Measurements from ENCODE around the gene SIRPB2. TPM values are rescaled to one million over a fixed set of nuclear protein-coding genes. Genes with fewer than 3 reads are reported as not detected.

The SIRPB2 gene
- polyA plus RNA-seq, 1 experiment: not detected

GRCh38 chr20:1489764-1490436 is 1.3 kb downstream of the SIRPB2 start:
- TF ChIP-seq CTCF (IDR thresholded peaks at IDR 0.05; ENCODE audit: low read depth, low read length): no peak
- Histone ChIP-seq H3K27ac (ENCODE audit: low read depth, low read length) (no peak overlapping the region), H3K9me3 (ENCODE audit: control insufficient read depth, insufficient read depth, low read length) (no peaks in the 10 kb centered on the region), H3K27me3 (ENCODE audit: control insufficient read depth, insufficient read depth, low read length) (peaks cover 21% of the 10 kb centered on the region), H3K4me3 (ENCODE audit: low read depth, low read length) (no peak overlapping the region)
- CTCF ChIA-PET: interaction anchor here (3.0 kb wide), 1 partner anchor 13 kb away, joined by 21 read pairs; no protein-coding TSS in a partner anchor
- DNase-seq (ENCODE audit: low read depth, low spot score): no peak
- POLR2A ChIA-PET: interaction anchor here (0.5 kb wide), 1 partner anchor 1025 kb away, joined by 3 read pairs; no protein-coding TSS in a partner anchor

GRCh38 chr20:1489325-1489724 is 1.9 kb downstream of the SIRPB2 start:
- POLR2A ChIA-PET: no interaction called here

GRCh38 chr20:1486566-1486965 is 4.7 kb downstream of the SIRPB2 start:
- no peak overlapping the region for H3K4me3 ChIP-seq (ENCODE audit: low read depth, low read length)
- DNase-seq (ENCODE audit: low read depth, low spot score): no peak
- ChIA-PET CTCF (interaction anchor here (4.0 kb wide), 1 partner anchor 17 kb away, joined by 29 read pairs; no protein-coding TSS in a partner anchor), POLR2A (no interaction called here)
- no peak for TF ChIP-seq CTCF (IDR thresholded peaks at IDR 0.05; ENCODE audit: low read depth, low read length)
- peaks cover 11% of the 10 kb centered on the region for H3K27me3 ChIP-seq (ENCODE audit: control insufficient read depth, insufficient read depth, low read length)
- no peak overlapping the region for H3K27ac ChIP-seq (ENCODE audit: low read depth, low read length)
- H3K9me3 ChIP-seq (ENCODE audit: control insufficient read depth, insufficient read depth, low read length): no peaks in the 10 kb centered on the region

More at GRCh38 chr20:1489325-1489724, 1.9 kb downstream of the SIRPB2 start:
- CTCF ChIA-PET: interaction anchor here (3.0 kb wide), 1 partner anchor 14 kb away, joined by 21 read pairs; no protein-coding TSS in a partner anchor
- Histone ChIP-seq H3K4me3 (ENCODE audit: low read depth, low read length) (no peak overlapping the region), H3K9me3 (ENCODE audit: control insufficient read depth, insufficient read depth, low read length) (no peaks in the 10 kb centered on the region), H3K27me3 (ENCODE audit: control insufficient read depth, insufficient read depth, low read length) (peaks cover 18% of the 10 kb centered on the region), H3K27ac (ENCODE audit: low read depth, low read length) (no peak overlapping the region)
- no peak for TF ChIP-seq CTCF (IDR thresholded peaks at IDR 0.05; ENCODE audit: low read depth, low read length)
- no peak for DNase-seq (ENCODE audit: low read depth, low spot score)

- no peak overlapping the region for H3K4me3 ChIP-seq (ENCODE audit: low read depth, low read length)
- no peak for DNase-seq (ENCODE audit: low read depth, low spot score)
- H3K27ac ChIP-seq (ENCODE audit: low read depth, low read length): no peak overlapping the region
- CTCF ChIA-PET: interaction anchor here (4.0 kb wide), 1 partner anchor 19 kb away, joined by 29 read pairs; no protein-coding TSS in a partner anchor
- no peaks in the 10 kb centered on the region for H3K9me3 ChIP-seq (ENCODE audit: control insufficient read depth, insufficient read depth, low read length)
- peaks cover 5% of the 10 kb centered on the region for H3K27me3 ChIP-seq (ENCODE audit: control insufficient read depth, insufficient read depth, low read length)
- POLR2A ChIA-PET: no interaction called here
- no peak for TF ChIP-seq CTCF (IDR thresholded peaks at IDR 0.05; ENCODE audit: low read depth, low read length)
Observed at GRCh38 chr20:1484438-1485116, 6.6 kb downstream of the SIRPB2 start.
